Measurements from ENCODE around the gene XRCC4. TPM values are rescaled to one million over a fixed set of nuclear protein-coding genes. Genes with fewer than 3 reads are reported as not detected.
A peak's percentile ranks its signal among the peaks of the same experiment; 100 is the strongest.
"Not testable (repeated sequence)": the region's sequence is repeated elsewhere in the genome, so short reads cannot be mapped to it uniquely, and the experiment has no call there.

Gene XRCC4
- total RNA-seq, 1 experiment from 2014 or later = 22.9 TPM

- Histone ChIP-seq H3K4me1 (no peaks in the 10 kb centered on the region), H3K27me3 (no peaks in the 10 kb centered on the region)
Observed at GRCh38 chr5:83118471-83118870, 41.1 kb downstream of the XRCC4 start.

DNA sequence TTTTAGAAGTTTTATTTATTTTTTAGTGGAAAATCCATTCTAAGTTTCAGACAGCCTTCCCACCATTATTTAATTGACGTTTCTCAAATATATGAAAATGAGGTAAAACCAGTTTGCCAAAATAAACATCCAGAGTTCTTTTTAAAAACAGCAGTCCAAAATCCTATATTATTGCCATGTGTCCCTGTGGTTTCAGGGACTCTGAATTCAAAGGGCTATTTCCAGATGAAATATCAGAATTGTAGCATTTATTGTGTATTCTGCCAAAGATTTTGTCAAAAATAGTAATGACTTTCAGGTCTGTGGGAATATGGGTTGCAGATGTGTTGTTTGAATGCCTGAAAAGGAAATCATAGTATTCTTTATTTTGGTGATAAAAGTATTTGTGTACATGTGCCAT is 41.6 kb downstream of the XRCC4 start:
- H3K9me3 ChIP-seq (replicated peaks) = peaks cover 10% of the 10 kb centered on the region; the same call in 1 of the 2 replicates
- H3K27me3 ChIP-seq = no peaks in the 10 kb centered on the region
- peaks cover 6% of the 10 kb centered on the region; the same call in 1 of the 2 replicates for H3K36me3 ChIP-seq
- H3K4me1 ChIP-seq = no peaks in the 10 kb centered on the region
- no peak overlapping the region for H3K4me3 ChIP-seq
- DNase-seq = no peak
- H3K27ac ChIP-seq = no peak overlapping the region

More at GRCh38 chr5:83118471-83118870, 41.1 kb downstream of the XRCC4 start:
- H3K27ac ChIP-seq = no peak overlapping the region
- H3K9me3 ChIP-seq (replicated peaks) = peaks cover 10% of the 10 kb centered on the region; the same call in 1 of the 2 replicates
- H3K36me3 ChIP-seq = peaks cover 6% of the 10 kb centered on the region; the same call in 1 of the 2 replicates
- no peak overlapping the region for H3K4me3 ChIP-seq
- DNase-seq = no peak

- no peak for DNase-seq
- Histone ChIP-seq H3K36me3 (no peaks in the 10 kb centered on the region), H3K27ac (no peak overlapping the region), H3K9me3 (replicated peaks) (peaks cover 8% of the 10 kb centered on the region), H3K4me1 (no peaks in the 10 kb centered on the region), H3K4me3 (no peak overlapping the region), H3K27me3 (no peaks in the 10 kb centered on the region)
Observed at GRCh38 chr5:83124593-83124992, 47.2 kb downstream of the XRCC4 start.

- H3K4me1 ChIP-seq = no peaks in the 10 kb centered on the region
- H3K9me3 ChIP-seq (replicated peaks) = peaks cover 10% of the 10 kb centered on the region
- H3K4me3 ChIP-seq = no peak overlapping the region
- H3K36me3 ChIP-seq = no peaks in the 10 kb centered on the region
- no peaks in the 10 kb centered on the region for H3K27me3 ChIP-seq
- DNase-seq = no peak
- H3K27ac ChIP-seq = no peak overlapping the region
Observed at GRCh38 chr5:83125560-83125959, 48.2 kb downstream of the XRCC4 start.

- Histone ChIP-seq H3K27me3 (no peaks in the 10 kb centered on the region), H3K4me3 (no peak overlapping the region), H3K27ac (no peak overlapping the region), H3K9me3 (replicated peaks) (peaks cover 10% of the 10 kb centered on the region), H3K36me3 (no peaks in the 10 kb centered on the region), H3K4me1 (no peaks in the 10 kb centered on the region)
- no peak for DNase-seq
Observed at GRCh38 chr5:83126501-83126900, 49.2 kb downstream of the XRCC4 start.

DNA sequence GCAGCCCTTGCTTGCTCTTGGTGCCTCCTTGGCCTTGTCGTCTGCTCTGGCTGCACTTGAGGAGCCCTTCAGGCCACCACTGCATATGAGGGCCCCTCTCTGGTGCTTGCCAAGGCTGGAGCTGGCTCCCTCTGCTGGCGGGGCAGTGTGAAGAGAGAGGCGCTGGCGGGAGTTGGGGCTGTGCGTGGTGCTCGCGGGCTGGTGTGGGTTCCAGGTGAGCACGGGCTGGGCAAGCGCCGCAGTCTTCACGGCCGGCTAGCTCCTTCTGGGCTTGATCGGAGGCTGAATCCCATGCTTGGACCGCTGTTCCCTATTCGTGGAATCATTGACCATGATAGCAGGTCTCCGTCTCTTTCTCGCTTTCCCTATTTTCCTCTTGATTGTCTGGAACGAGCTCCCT is 56.5 kb downstream of the XRCC4 start:
- Histone ChIP-seq H3K9me3 (replicated peaks) (peaks cover 6% of the 10 kb centered on the region), H3K36me3 (no peaks in the 10 kb centered on the region), H3K27ac (no peak overlapping the region), H3K4me3 (no peak overlapping the region), H3K4me1 (no peaks in the 10 kb centered on the region), H3K27me3 (no peaks in the 10 kb centered on the region)
- no peak for DNase-seq

DNA sequence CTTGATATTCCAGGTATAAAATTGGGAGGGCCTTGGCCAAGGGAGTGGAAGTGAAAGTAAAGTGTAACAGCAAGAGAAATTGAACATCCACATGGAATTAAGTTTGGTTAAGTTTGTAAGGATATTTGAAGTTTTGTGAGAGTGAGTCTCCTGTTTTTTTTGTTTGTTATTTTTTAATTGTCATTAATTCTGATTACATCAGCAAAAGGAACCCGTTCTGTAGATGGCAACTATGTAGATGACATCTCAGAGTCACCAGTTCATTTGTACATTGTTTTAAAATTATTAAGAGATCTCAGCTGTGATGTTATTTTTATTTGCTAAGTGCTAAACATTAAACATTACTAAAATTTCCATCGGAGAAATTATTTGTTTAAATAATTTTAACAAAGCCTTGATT is 65.2 kb downstream of the XRCC4 start:
- H3K27ac ChIP-seq = no peak overlapping the region
- peaks cover 24% of the 10 kb centered on the region for H3K4me1 ChIP-seq
- DNase-seq = no peak
- no peaks in the 10 kb centered on the region for H3K9me3 ChIP-seq (replicated peaks)
- no peak overlapping the region for H3K4me3 ChIP-seq
- H3K27me3 ChIP-seq = no peaks in the 10 kb centered on the region
- no peaks in the 10 kb centered on the region for H3K36me3 ChIP-seq

- DNase-seq = no peak
- peaks cover 37% of the 10 kb centered on the region for H3K4me1 ChIP-seq
- H3K9me3 ChIP-seq (replicated peaks) = no peaks in the 10 kb centered on the region
- H3K27me3 ChIP-seq = no peaks in the 10 kb centered on the region
- no peak overlapping the region for H3K4me3 ChIP-seq
- H3K27ac ChIP-seq = peak overlapping the region; percentile 99
- no peaks in the 10 kb centered on the region for H3K36me3 ChIP-seq
Observed at GRCh38 chr5:83145241-83145640, 67.9 kb downstream of the XRCC4 start.

DNA sequence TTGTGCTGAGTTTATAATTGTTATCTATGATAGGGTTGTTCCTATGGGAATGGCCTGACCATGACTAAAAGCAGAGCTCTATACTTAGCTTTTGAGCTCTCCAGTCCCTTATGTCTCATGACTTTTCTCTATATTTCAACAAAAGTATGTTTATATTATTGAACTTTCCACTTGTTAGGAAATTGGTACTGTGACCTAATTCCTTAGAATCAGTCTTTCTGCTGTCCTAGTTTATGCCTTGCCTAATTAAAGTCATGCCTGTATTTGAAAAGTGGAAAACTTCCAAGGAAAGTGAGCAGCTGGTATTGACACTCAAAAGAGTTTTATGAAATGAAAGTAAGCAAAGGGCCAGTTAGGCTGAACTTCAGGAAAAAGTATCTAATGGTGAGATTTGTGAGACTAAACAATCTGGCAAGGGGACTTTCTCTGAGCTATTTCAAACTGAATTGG is 68.6 kb downstream of the XRCC4 start:
- Histone ChIP-seq H3K27me3 (no peaks in the 10 kb centered on the region), H3K4me1 (peaks cover 41% of the 10 kb centered on the region), H3K36me3 (no peaks in the 10 kb centered on the region), H3K9me3 (replicated peaks) (no peaks in the 10 kb centered on the region), H3K4me3 (peak overlapping the region; percentile 30), H3K27ac (peak overlapping the region; percentile 99)
- DNase-seq = peak; percentile 41 to 91

DNA sequence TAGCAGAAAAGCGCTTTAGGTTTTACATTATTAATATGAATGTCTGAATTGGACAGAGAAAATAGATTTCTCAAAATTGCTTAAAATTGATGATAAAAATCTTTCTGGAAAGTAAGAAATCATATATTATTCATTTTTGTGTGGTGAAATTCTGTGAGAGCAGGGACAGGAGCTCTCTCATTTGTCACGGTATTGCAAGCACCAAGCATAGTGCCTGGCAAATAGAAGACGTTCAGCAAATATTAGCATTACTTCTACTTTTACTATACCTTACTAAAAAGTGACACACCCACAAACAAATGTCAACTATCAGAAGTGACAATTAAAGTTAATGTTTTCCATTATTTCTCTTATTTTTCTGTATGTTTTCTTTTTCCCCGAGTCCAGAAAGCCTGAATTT is 69.1 kb downstream of the XRCC4 start:
- Histone ChIP-seq H3K27ac (peak overlapping the region; percentile 99), H3K4me3 (peak overlapping the region; percentile 30), H3K27me3 (no peaks in the 10 kb centered on the region), H3K9me3 (replicated peaks) (no peaks in the 10 kb centered on the region), H3K4me1 (peaks cover 41% of the 10 kb centered on the region), H3K36me3 (no peaks in the 10 kb centered on the region)
- DNase-seq = no peak

GRCh38 chr5:83147593-83147992 is 70.2 kb downstream of the XRCC4 start:
- peaks cover 41% of the 10 kb centered on the region for H3K4me1 ChIP-seq
- H3K9me3 ChIP-seq (replicated peaks) = no peaks in the 10 kb centered on the region
- no peaks in the 10 kb centered on the region for H3K36me3 ChIP-seq
- H3K27ac ChIP-seq = no peak overlapping the region; the same call in 1 of the 2 replicates
- no peak for DNase-seq
- no peak overlapping the region for H3K4me3 ChIP-seq
- no peaks in the 10 kb centered on the region for H3K27me3 ChIP-seq

GRCh38 chr5:83148370-83148769 is 71.0 kb downstream of the XRCC4 start:
- Histone ChIP-seq H3K4me1 (peaks cover 45% of the 10 kb centered on the region), H3K36me3 (no peaks in the 10 kb centered on the region), H3K9me3 (replicated peaks) (no peaks in the 10 kb centered on the region), H3K27me3 (no peaks in the 10 kb centered on the region), H3K27ac (no peak overlapping the region), H3K4me3 (no peak overlapping the region)
- DNase-seq = no peak

DNA sequence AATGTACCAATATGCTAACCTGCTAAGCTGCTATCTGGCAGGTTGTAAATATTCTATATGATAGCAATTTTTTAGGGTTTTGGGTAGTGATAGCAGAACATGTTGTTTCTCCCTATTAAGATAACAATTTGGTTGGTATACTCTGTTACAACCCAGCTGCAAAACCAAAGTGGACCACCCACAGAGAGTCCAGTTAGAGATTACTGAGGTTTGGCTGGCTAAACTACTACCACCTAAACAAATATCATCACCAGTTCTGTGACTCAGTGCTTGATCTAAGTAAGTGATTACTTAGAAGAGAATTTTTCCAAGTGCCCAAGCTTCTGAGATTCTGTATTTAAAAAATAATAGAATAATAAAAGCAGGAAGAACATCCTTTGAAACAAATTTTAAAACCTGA is 72.3 kb downstream of the XRCC4 start:
- Histone ChIP-seq H3K27ac (no peak overlapping the region), H3K27me3 (no peaks in the 10 kb centered on the region), H3K36me3 (no peaks in the 10 kb centered on the region), H3K4me1 (peaks cover 45% of the 10 kb centered on the region), H3K9me3 (replicated peaks) (no peaks in the 10 kb centered on the region), H3K4me3 (no peak overlapping the region)
- peak; percentile 65 to 82 for DNase-seq

DNA sequence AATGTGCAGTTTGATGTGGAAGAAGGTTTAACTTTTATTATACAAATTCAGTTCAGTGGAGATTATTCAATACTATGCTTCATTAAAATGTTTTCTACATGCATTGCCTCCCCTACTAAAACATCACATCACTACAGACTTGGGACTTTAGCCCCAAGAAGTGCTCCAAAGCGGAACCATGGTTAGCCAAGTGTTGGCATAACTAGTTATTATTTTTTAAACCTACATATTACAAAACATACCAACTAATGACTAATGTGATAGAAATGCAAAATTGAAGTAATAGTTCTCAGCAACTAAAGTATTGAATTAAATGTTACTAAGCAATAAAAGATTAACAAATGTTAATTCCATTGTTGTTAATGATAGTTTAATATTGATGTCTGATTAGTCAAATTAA is 74.5 kb downstream of the XRCC4 start:
- H3K27me3 ChIP-seq = no peaks in the 10 kb centered on the region
- H3K9me3 ChIP-seq (replicated peaks) = no peaks in the 10 kb centered on the region
- peaks cover 31% of the 10 kb centered on the region for H3K4me1 ChIP-seq
- H3K4me3 ChIP-seq = no peak overlapping the region
- H3K36me3 ChIP-seq = no peaks in the 10 kb centered on the region
- no peak for DNase-seq
- no peak overlapping the region for H3K27ac ChIP-seq

DNA sequence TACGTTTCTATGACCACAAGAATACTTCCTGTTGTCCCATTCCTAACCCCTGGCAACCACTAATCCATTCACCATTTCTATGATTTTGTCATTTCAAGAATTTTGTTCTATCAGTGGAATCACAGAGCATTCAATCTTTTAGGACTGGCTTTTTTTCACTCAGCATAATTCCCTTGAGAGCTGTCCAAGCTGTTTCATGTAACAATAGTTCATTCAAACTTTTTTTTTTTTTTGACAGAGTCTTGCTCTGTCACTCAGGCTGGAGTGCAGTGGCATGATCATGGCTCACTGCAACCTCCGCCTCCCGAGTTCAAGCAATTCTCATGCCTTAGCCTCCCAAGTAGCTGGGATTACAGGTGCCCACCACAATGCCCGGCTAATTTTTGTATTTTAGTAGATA is 75.6 kb downstream of the XRCC4 start:
- H3K9me3 ChIP-seq (replicated peaks); H3K27ac ChIP-seq; H3K4me3 ChIP-seq; H3K36me3 ChIP-seq; H3K27me3 ChIP-seq: not testable (repeated sequence)
- H3K4me1 ChIP-seq = peaks cover 25% of the 10 kb centered on the region
- DNase-seq = peak in 1 of 2 experiments; percentile 44

GRCh38 chr5:83156001-83156400 is 78.7 kb downstream of the XRCC4 start:
- H3K36me3 ChIP-seq = no peaks in the 10 kb centered on the region
- H3K27ac ChIP-seq = no peak overlapping the region
- no peaks in the 10 kb centered on the region for H3K9me3 ChIP-seq (replicated peaks)
- no peak overlapping the region for H3K4me3 ChIP-seq
- no peak for DNase-seq
- H3K4me1 ChIP-seq = peaks cover 8% of the 10 kb centered on the region
- no peaks in the 10 kb centered on the region for H3K27me3 ChIP-seq
